Measurements from ENCODE around the gene NSMCE1.

Gene NSMCE1

DNA sequence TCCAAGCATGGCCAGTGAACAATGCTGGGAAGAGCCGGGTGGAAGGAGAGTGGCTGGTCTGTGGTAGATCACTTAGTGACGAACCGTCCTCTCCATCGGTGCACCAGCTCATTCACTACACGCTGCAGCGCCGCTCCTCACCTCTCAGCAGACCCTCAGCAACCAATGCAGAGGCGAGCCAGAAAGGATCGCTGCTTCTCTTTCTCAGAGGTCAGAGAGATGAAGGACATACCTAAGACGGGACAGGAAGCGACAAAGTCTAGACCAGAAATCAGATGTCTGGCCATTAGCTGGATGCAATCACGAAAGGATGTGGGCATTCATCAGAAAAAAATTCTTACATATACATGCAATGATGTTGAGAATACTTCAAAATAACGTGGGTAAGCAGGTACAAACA, 26.9 kb downstream of the NSMCE1 start:
- no peak overlapping the region for H3K4me3 ChIP-seq (ENCODE audit: low read depth, low read length)
- H3K4me1 ChIP-seq (ENCODE audit: control insufficient read depth, insufficient read depth, low read length) = peaks cover 11% of the 10 kb centered on the region; the same call in 1 of the 2 replicates

DNA sequence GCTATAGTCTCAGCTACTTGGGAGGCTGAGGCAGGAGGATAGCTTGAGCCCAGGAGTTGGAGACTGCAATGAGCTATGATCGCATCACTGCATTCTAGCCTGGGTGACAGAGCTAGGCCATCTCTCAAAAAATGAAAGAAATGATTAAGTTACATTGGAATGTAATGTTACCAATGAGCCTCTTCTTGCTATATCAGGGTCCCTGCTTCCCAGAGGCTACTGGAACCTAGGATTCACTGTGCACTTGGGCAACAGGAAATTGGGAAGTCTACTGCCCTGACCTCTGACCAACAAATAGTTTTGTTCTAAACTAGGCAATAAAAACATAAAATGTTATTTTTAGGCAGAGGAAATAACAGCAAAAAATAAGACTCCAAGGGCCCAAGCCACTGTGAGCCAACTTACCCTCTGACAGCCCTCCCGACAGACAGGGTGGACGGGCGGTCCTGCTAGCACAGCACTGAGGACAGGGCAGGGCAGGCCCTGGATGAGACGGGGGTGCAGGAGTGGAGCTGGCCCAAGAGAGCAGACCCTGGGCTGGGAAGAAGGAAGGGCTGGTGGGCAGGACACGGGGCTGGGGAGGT, 27.5 kb downstream of the NSMCE1 start:
- H3K9ac ChIP-seq (ENCODE audit: low read depth, low read length) = no peak overlapping the region
- no peaks in the 10 kb centered on the region for H3K36me3 ChIP-seq (ENCODE audit: control insufficient read depth, insufficient read depth, low read length)
- no peaks in the 10 kb centered on the region for H3K9me3 ChIP-seq (ENCODE audit: control insufficient read depth, insufficient read depth, low read length)
- H3K27me3 ChIP-seq (ENCODE audit: control insufficient read depth, insufficient read depth, low read length) = no peaks in the 10 kb centered on the region
- no peak overlapping the region for H3K4me3 ChIP-seq (ENCODE audit: low read depth, low read length)
- H3K4me1 ChIP-seq (ENCODE audit: control insufficient read depth, insufficient read depth, low read length) = peaks cover 11% of the 10 kb centered on the region; the same call in 1 of the 2 replicates
- H3K27ac ChIP-seq (ENCODE audit: low read depth, low read length) = no peak overlapping the region

More for the DNA sequence above, 26.9 kb downstream of the NSMCE1 start:
- H3K27me3 ChIP-seq (ENCODE audit: control insufficient read depth, insufficient read depth, low read length) = no peaks in the 10 kb centered on the region
- H3K36me3 ChIP-seq (ENCODE audit: control insufficient read depth, insufficient read depth, low read length) = no peaks in the 10 kb centered on the region
- H3K9ac ChIP-seq (ENCODE audit: low read depth, low read length) = no peak overlapping the region
- no peak overlapping the region for H3K27ac ChIP-seq (ENCODE audit: low read depth, low read length)
- H3K9me3 ChIP-seq (ENCODE audit: control insufficient read depth, insufficient read depth, low read length) = no peaks in the 10 kb centered on the region

DNA sequence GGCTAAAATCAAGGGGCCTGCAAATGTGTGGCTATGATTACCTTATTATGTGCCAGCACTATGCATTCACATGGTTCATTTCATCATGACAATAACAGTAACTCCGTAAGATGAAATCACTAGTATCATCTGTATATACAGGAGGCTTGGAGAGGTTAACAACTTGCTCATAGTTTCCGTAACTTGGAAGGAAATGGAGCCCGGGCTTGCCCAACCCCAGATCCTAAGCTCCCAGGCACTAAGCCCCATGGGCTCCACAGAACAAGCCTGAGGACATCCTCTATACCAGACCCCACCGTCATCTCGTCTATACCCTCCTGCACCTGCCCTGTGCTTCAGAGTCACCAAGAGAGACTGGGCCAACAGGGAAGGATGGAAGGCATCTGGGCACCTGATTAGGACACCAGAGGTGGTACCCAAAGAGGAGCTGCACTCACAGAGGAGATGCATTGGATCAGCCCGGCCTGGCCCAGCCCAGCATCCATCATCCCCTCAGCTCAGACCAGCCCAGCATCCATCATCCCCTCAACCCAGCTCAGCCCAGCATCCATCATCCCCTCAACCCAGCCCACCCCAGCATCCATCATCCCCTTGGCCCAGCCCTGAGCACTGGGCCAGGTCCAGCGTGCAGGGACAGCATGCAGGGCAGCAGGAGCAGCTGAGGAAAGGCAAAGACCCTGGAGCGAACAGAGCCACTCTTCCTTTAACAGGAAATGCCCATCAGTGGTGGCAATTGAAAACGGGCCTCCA, 28.5 kb downstream of the NSMCE1 start:
- no peak overlapping the region for H3K9ac ChIP-seq (ENCODE audit: low read depth, low read length)
- no peak overlapping the region for H3K4me3 ChIP-seq (ENCODE audit: low read depth, low read length)
- H3K9me3 ChIP-seq (ENCODE audit: control insufficient read depth, insufficient read depth, low read length) = no peaks in the 10 kb centered on the region
- no peaks in the 10 kb centered on the region for H3K36me3 ChIP-seq (ENCODE audit: control insufficient read depth, insufficient read depth, low read length)
- no peaks in the 10 kb centered on the region for H3K27me3 ChIP-seq (ENCODE audit: control insufficient read depth, insufficient read depth, low read length)
- no peak overlapping the region for H3K27ac ChIP-seq (ENCODE audit: low read depth, low read length)
- peaks cover 11% of the 10 kb centered on the region; the same call in 1 of the 2 replicates for H3K4me1 ChIP-seq (ENCODE audit: control insufficient read depth, insufficient read depth, low read length)

DNA sequence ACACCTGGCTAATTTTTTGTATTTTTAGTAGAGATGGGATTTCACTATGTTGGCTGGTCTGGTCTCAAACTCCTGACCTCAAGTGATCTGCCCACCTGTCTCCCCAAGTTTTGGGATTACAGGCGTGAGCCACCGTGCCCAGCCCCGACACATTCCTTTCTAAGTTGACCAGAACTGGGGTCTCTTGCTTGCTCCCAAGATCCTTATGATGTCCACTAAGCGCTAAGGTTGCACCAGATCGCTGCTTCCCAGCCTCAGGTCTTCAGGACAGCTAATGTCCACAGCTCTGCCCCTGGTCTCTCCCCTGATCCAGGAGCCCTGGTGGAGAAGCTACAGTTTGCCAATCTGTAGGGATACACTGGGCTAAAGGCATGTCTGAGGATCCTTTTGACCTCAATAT, 29.5 kb downstream of the NSMCE1 start:
- Histone ChIP-seq H3K27me3 (ENCODE audit: control insufficient read depth, insufficient read depth, low read length) (no peaks in the 10 kb centered on the region), H3K36me3 (ENCODE audit: control insufficient read depth, insufficient read depth, low read length) (no peaks in the 10 kb centered on the region; the same call in 1 of the 2 replicates), H3K4me1 (ENCODE audit: control insufficient read depth, insufficient read depth, low read length) (peaks cover 11% of the 10 kb centered on the region; the same call in 1 of the 2 replicates), H3K4me3 (ENCODE audit: low read depth, low read length) (no peak overlapping the region), H3K9me3 (ENCODE audit: control insufficient read depth, insufficient read depth, low read length) (no peaks in the 10 kb centered on the region), H3K9ac (ENCODE audit: low read depth, low read length) (no peak overlapping the region), H3K27ac (ENCODE audit: low read depth, low read length) (no peak overlapping the region)

DNA sequence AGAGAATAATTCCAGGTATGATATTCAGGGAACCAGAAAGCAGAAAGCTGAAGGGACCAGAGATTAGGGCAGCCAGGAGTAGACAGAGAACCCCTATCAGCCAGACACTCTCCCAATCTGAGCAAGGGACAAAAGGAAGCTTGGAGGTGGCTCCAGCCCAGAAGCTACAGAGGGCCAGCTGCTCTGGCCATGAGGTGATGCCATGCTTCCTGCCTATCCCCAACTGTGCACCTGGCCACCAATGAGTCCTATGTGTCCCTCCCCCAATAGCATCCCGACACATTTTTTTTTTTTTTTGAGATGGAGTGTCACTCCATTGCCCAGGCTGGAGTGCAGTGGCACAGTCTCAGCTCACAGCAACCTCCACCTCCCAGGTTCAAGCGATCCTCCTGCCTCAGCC, 30.0 kb downstream of the NSMCE1 start:
- Histone ChIP-seq H3K4me3 (ENCODE audit: low read depth, low read length) (no peak overlapping the region), H3K4me1 (ENCODE audit: control insufficient read depth, insufficient read depth, low read length) (peaks cover 11% of the 10 kb centered on the region; the same call in 1 of the 2 replicates), H3K27me3 (ENCODE audit: control insufficient read depth, insufficient read depth, low read length) (no peaks in the 10 kb centered on the region), H3K9ac (ENCODE audit: low read depth, low read length) (no peak overlapping the region), H3K9me3 (ENCODE audit: control insufficient read depth, insufficient read depth, low read length) (no peaks in the 10 kb centered on the region), H3K36me3 (ENCODE audit: control insufficient read depth, insufficient read depth, low read length) (no peaks in the 10 kb centered on the region; the same call in 1 of the 2 replicates), H3K27ac (ENCODE audit: low read depth, low read length) (no peak overlapping the region)

DNA sequence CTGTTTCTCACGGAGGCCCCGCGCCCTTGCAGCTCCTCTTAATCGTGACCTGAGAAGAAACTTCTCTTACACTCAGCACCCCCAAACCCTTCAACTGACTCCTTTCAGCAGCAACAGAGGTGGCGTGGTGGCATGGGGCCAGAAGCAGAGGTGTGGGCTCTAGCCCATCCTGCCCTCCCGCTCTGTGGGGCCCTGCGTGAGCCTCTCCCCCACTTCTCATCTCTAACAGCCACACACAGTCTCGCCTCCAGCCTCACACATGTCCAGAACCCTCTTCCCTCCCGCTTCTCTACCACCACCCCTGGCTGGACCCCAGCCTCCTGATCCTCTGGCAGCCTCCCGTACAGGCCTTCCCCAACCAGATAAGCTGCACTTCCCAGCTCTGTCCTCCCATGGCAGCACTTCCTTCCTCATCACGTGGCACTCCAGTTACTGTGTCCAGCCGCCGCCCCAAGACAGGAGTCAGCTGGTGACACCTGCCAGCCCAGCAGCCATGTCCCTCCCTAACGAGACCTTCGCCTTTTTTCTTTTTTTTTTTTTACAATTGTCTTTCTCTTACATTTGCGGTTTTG, 30.5 kb downstream of the NSMCE1 start:
- Histone ChIP-seq H3K9ac (ENCODE audit: low read depth, low read length) (no peak overlapping the region), H3K9me3 (ENCODE audit: control insufficient read depth, insufficient read depth, low read length) (no peaks in the 10 kb centered on the region), H3K27me3 (ENCODE audit: control insufficient read depth, insufficient read depth, low read length) (no peaks in the 10 kb centered on the region), H3K36me3 (ENCODE audit: control insufficient read depth, insufficient read depth, low read length) (peaks cover under 1% of the 10 kb centered on the region; the same call in 1 of the 2 replicates), H3K4me3 (ENCODE audit: low read depth, low read length) (no peak overlapping the region), H3K4me1 (ENCODE audit: control insufficient read depth, insufficient read depth, low read length) (peaks cover 7% of the 10 kb centered on the region; the same call in 1 of the 2 replicates), H3K27ac (ENCODE audit: low read depth, low read length) (no peak overlapping the region)

DNA sequence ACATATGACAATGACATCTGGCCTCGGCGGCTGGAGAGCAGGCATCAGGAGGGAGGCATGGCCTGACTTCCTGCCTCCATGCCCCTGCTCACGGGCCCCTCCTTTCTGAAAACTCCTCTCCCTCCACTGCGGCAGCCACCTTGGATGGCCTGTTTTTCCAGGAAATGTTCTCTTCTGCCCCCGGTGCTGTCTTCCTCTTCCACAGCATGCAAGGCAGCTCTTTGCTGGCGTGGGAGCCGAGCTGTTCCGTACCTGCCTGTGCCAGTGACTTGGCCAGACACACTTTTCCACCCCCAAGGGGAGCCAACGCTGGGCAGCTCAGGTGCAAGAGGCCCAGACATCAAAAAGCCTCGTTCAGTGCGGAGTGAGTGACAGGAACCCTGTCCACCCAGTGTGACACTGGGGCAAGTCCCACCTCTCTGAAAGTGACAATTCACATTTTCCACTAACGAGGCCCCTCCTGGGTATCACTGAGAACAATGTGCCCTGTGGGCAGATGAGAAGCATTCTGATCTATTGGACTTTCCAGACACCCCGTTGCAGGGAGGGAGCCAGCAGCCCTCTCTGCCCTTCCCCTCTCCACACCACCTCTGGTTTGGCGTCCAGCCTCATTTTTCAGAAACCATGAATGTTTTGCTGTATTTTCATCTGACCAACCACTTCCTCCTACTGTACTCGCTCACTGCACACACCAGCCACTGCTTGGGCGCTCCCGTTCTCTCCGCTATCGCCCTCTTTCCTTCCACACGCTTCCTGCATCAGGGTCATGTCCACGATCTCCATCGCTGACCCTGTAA, 31.2 kb downstream of the NSMCE1 start:
- no peak overlapping the region for H3K4me3 ChIP-seq (ENCODE audit: low read depth, low read length)
- peaks cover 3% of the 10 kb centered on the region; the same call in 1 of the 2 replicates for H3K36me3 ChIP-seq (ENCODE audit: control insufficient read depth, insufficient read depth, low read length)
- H3K9me3 ChIP-seq (ENCODE audit: control insufficient read depth, insufficient read depth, low read length) = no peaks in the 10 kb centered on the region
- no peak overlapping the region for H3K27ac ChIP-seq (ENCODE audit: low read depth, low read length)
- no peak overlapping the region for H3K9ac ChIP-seq (ENCODE audit: low read depth, low read length)
- 0 out of 2 replicates have a peak, but pooled peaks cover under 1% of the 10 kb centered on the region for H3K4me1 ChIP-seq (ENCODE audit: control insufficient read depth, insufficient read depth, low read length)
- no peaks in the 10 kb centered on the region for H3K27me3 ChIP-seq (ENCODE audit: control insufficient read depth, insufficient read depth, low read length)

DNA sequence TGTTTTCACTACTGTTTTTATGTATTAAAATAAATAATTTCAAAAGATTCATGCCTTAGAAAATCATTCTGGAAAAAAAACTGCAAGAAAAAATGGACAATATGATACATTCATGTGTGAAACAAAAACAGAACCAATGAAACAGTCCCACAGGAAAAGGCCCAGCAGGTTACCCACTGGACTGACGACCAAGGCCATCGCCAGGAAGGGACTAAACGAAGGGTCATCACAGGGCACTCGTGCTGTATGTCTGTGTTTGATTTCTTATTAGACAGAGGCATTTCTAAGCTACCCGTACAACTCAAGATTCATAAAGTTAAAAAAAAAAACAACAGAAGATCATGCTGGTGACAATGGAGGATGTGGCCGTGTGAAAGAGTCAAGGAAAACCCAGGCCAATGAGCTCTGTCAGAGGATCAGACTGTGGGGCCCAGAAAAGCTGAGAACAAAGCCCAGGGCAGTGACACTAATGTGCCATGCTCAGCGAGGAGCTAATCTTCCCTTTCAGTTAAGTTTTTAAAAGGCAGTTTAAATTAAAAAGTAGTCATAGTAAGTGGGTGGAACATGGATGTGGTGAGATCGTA, 31.8 kb downstream of the NSMCE1 start:
- no peak overlapping the region for H3K4me3 ChIP-seq (ENCODE audit: low read depth, low read length)
- no peaks in the 10 kb centered on the region for H3K4me1 ChIP-seq (ENCODE audit: control insufficient read depth, insufficient read depth, low read length)
- H3K9ac ChIP-seq (ENCODE audit: low read depth, low read length) = no peak overlapping the region

DNA sequence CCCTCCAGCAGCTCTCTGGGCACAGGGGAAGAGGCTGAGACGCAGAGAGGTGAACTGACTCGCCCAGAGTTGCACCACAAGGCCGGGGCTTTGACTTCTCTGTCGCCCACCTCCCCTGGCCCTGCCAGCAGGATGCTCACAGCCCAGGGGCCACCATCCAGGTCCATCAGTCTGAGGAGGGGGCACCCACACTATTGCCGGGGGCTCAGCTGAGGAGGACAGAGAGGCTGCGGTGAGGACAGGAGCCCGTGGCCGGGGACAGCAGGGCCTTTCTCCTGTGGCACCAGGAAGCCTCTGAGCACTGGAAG, 32.7 kb downstream of the NSMCE1 start:
- H3K36me3 ChIP-seq (ENCODE audit: control insufficient read depth, insufficient read depth, low read length) = peaks cover 3% of the 10 kb centered on the region; the same call in 1 of the 2 replicates
- no peaks in the 10 kb centered on the region for H3K4me1 ChIP-seq (ENCODE audit: control insufficient read depth, insufficient read depth, low read length)
- no peaks in the 10 kb centered on the region for H3K27me3 ChIP-seq (ENCODE audit: control insufficient read depth, insufficient read depth, low read length)
- no peaks in the 10 kb centered on the region for H3K9me3 ChIP-seq (ENCODE audit: control insufficient read depth, insufficient read depth, low read length)
- H3K27ac ChIP-seq (ENCODE audit: low read depth, low read length) = no peak overlapping the region
- no peak overlapping the region for H3K4me3 ChIP-seq (ENCODE audit: low read depth, low read length)
- no peak overlapping the region for H3K9ac ChIP-seq (ENCODE audit: low read depth, low read length)

More for the DNA sequence above, 31.8 kb downstream of the NSMCE1 start:
- H3K27ac ChIP-seq (ENCODE audit: low read depth, low read length) = no peak overlapping the region
- no peaks in the 10 kb centered on the region for H3K27me3 ChIP-seq (ENCODE audit: control insufficient read depth, insufficient read depth, low read length)
- H3K9me3 ChIP-seq (ENCODE audit: control insufficient read depth, insufficient read depth, low read length) = no peaks in the 10 kb centered on the region
- peaks cover 3% of the 10 kb centered on the region; the same call in 1 of the 2 replicates for H3K36me3 ChIP-seq (ENCODE audit: control insufficient read depth, insufficient read depth, low read length)

DNA sequence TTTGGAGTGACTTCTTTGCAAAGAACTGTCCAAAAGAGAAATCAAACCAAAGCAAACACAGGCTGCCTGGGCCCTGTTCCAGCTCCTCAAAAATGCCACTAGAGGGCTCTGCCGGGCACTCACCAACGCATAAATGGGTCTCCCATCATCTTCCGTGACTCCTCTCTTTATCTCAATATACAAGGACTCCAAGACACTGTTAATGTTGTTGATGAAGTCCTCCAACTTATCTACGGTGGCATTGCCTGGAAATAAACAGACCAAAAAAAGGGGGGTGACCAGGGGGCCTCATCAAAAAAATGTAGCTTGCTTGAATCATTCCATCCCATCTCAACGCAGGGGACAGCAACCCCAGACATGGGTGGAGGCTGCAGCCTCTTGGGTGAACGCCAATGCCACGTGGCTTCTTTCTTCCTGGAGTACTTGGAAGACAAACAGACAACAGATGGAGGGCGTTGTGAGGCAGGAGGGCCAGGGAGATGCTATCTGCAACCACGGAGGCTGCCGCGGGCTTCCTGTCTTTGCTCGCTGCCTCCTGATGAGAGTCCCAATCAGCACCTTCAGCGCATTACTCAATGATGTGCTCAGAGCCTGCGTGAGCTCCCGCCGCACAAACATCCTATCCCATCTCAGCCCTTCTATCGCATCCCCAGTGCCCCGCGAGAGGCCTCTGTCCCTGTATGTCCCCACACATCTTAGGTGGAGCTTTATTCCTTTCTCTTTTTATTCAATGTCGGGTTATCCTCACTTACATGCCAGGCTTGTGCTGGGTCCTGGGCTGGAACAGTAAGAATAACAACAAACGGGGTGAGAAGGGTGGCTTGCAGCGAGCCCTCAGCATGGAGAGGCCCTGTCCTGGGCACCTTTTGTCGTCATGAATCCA, 33.3 kb downstream of the NSMCE1 start:
- Histone ChIP-seq H3K27ac (ENCODE audit: low read depth, low read length) (no peak overlapping the region), H3K27me3 (ENCODE audit: control insufficient read depth, insufficient read depth, low read length) (no peaks in the 10 kb centered on the region), H3K4me3 (ENCODE audit: low read depth, low read length) (no peak overlapping the region), H3K9me3 (ENCODE audit: control insufficient read depth, insufficient read depth, low read length) (no peaks in the 10 kb centered on the region), H3K4me1 (ENCODE audit: control insufficient read depth, insufficient read depth, low read length) (no peaks in the 10 kb centered on the region), H3K36me3 (ENCODE audit: control insufficient read depth, insufficient read depth, low read length) (peaks cover 5% of the 10 kb centered on the region), H3K9ac (ENCODE audit: low read depth, low read length) (no peak overlapping the region)
